ENCODE measurements around the gene TMEM225B.

The TMEM225B gene

DNA sequence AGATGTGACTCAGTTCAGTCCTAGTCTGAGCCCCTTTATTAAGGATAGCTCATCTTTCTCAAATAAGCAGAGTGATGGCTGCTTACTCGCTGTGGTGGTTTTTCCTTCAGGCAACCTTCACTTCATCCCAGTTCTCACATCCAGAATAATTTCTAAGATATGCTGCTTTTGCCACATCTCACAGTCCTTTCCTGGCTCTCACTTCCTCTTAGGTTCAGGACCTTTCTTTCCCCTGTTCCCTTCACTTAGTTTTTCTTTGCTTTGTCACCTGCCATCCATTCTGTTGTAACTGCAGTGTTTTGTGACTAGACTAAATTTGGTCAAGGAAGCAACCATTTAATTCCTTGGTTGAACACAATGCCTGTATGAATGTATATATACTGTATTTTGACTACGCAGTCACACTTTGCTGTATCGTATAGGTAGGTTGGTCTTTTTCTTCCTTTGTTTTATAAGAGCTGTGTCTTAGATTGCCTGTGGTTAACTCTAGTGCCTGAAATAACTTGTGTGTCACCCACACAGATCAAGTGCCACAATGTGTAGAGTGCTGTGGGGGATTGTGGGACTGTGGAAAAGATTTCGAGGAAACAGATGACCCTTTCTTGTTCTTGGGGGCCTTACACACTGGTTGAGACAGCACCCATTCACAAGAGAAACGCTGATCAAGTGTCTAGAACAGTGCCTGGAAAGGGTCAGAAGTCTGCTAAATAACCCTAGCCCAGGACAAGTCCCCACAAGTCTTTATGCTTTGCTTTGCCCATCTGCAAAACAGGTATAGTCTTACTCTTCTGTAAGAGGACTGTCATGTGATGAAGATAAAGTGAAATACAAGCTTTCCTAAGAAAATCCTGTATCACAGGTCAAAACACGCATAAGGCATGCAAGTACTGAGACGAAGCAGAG lies 37.0 kb upstream of the TMEM225B start:
- WGBS (ENCODE audit: extremely low coverage, insufficient coverage, low lambda C conversion rate): no CpG with 5 or more reads among the region's 7 CpGs
- Histone ChIP-seq H3K79me2 (ENCODE audit: control insufficient read depth, insufficient read depth, low read length) (peaks cover 36% of the 10 kb centered on the region), H4K5ac (ENCODE audit: low read length) (no peak overlapping the region), H3K18ac (ENCODE audit: low read length) (no peak overlapping the region), H2BK5ac (ENCODE audit: low read length) (no peak overlapping the region), H3K4me1 (ENCODE audit: control insufficient read depth, low read depth, low read length) (peaks cover 3% of the 10 kb centered on the region), H4K8ac (ENCODE audit: low read depth, low read length) (no peak overlapping the region), H3K56ac (ENCODE audit: low read length) (no peak overlapping the region), H3K27ac (ENCODE audit: low read depth, low read length) (no peak overlapping the region), H3K4ac (ENCODE audit: low read depth, low read length) (no peak overlapping the region), H3K36me3 (ENCODE audit: control insufficient read depth, insufficient read depth, low read length) (peaks cover 13% of the 10 kb centered on the region), H3K23ac (ENCODE audit: low read length) (no peak overlapping the region), H3K27me3 (ENCODE audit: insufficient read depth, low read length, poor library complexity) (no peaks in the 10 kb centered on the region), H2BK120ac (ENCODE audit: low read depth, low read length) (no peak overlapping the region), H2BK15ac (replicated peaks; ENCODE audit: low read depth) (no peak overlapping the region), H3K4me3 (ENCODE audit: low read length) (no peak overlapping the region), H3K79me1 (ENCODE audit: low read length) (peaks cover 25% of the 10 kb centered on the region), H3K9ac (ENCODE audit: low read length) (no peak overlapping the region), H3K4me2 (ENCODE audit: low read length) (no peak overlapping the region), H2AK5ac (ENCODE audit: low read length) (no peak overlapping the region)
- no peak for DNase-seq

DNA sequence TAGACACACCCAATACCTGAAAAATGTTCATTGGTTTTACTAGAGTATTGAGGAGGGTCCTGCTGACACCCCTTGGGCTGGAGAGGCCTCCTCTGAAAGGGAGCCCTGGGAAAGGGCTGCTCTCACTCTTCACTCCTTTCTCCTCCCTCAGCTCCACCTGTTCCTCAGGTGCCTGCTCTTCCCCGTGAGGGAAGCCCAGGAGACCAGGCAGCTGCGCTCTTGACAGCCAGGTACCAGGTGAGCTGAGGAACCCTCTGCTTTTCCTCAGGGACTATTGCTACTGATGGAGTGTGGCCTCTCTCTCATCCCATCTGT lies 36.4 kb upstream of the TMEM225B start:
- Histone ChIP-seq H2BK15ac (replicated peaks; ENCODE audit: low read depth) (no peak overlapping the region), H3K4me1 (ENCODE audit: control insufficient read depth, low read depth, low read length) (peaks cover 3% of the 10 kb centered on the region), H3K27ac (ENCODE audit: low read depth, low read length) (peak overlapping the region; percentile 33), H3K36me3 (ENCODE audit: control insufficient read depth, insufficient read depth, low read length) (peaks cover 13% of the 10 kb centered on the region), H3K4me2 (ENCODE audit: low read length) (no peak overlapping the region), H2AK5ac (ENCODE audit: low read length) (no peak overlapping the region), H2BK5ac (ENCODE audit: low read length) (no peak overlapping the region), H3K9ac (ENCODE audit: low read length) (no peak overlapping the region), H3K23ac (ENCODE audit: low read length) (no peak overlapping the region), H3K79me2 (ENCODE audit: control insufficient read depth, insufficient read depth, low read length) (peaks cover 36% of the 10 kb centered on the region), H3K18ac (ENCODE audit: low read length) (no peak overlapping the region), H3K56ac (ENCODE audit: low read length) (no peak overlapping the region), H2BK120ac (ENCODE audit: low read depth, low read length) (no peak overlapping the region), H4K8ac (ENCODE audit: low read depth, low read length) (no peak overlapping the region), H4K5ac (ENCODE audit: low read length) (no peak overlapping the region), H3K79me1 (ENCODE audit: low read length) (peaks cover 24% of the 10 kb centered on the region), H3K27me3 (ENCODE audit: insufficient read depth, low read length, poor library complexity) (no peaks in the 10 kb centered on the region), H3K4ac (ENCODE audit: low read depth, low read length) (no peak overlapping the region), H3K4me3 (ENCODE audit: low read length) (no peak overlapping the region)
- WGBS (ENCODE audit: extremely low coverage, insufficient coverage, low lambda C conversion rate): no CpG with 5 or more reads among the region's 2 CpGs
- no peak for DNase-seq

DNA sequence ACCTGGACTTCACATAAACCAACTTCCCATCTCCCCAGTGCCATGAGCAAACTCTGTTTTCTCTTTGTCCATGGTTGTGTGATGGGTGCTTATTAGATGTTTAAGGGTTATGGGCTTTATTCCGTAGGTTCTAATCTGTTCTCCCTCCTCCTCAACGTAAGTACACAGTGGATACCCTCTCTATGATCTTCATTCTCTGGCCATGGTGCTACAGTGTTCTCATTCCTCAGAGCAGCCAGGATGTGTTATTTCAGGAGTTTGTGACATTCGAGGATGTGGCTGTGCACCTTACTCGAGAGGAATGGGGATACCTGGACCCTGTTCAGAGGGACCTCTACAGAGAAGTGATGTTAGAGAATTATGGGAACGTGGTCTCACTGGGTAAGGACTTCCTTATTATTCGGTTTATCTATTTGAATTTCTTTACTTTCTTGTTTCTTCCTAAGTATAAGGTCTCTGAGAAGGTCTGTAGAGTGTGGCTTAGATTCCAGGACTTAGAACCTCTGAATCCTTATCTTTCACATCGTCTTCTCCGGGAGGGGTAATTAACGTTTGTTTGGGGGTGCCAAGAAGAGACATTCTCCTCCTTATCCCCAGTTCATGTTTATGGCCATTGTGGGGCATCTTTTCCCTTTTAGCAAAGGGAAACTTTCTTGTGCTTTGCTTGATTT lies 35.8 kb upstream of the TMEM225B start:
- no peak overlapping the region for H3K23ac ChIP-seq (ENCODE audit: low read length)
- H3K79me2 ChIP-seq (ENCODE audit: control insufficient read depth, insufficient read depth, low read length): peaks cover 34% of the 10 kb centered on the region
- no peak overlapping the region for H3K18ac ChIP-seq (ENCODE audit: low read length)
- H2BK15ac ChIP-seq (replicated peaks; ENCODE audit: low read depth): no peak overlapping the region
- H3K4ac ChIP-seq (ENCODE audit: low read depth, low read length): no peak overlapping the region
- no peak overlapping the region for H3K4me2 ChIP-seq (ENCODE audit: low read length)
- H3K27me3 ChIP-seq (ENCODE audit: insufficient read depth, low read length, poor library complexity): no peaks in the 10 kb centered on the region
- no peak overlapping the region for H2AK5ac ChIP-seq (ENCODE audit: low read length)
- no peak overlapping the region for H4K8ac ChIP-seq (ENCODE audit: low read depth, low read length)
- no peak for DNase-seq
- WGBS (ENCODE audit: extremely low coverage, insufficient coverage, low lambda C conversion rate): no CpG with 5 or more reads among the region's 9 CpGs
- H3K9ac ChIP-seq (ENCODE audit: low read length): peak overlapping the region; percentile 32
- peak overlapping the region; percentile 60 for H3K56ac ChIP-seq (ENCODE audit: low read length)
- peaks cover 13% of the 10 kb centered on the region for H3K36me3 ChIP-seq (ENCODE audit: control insufficient read depth, insufficient read depth, low read length)
- peaks cover under 1% of the 10 kb centered on the region for H3K4me1 ChIP-seq (ENCODE audit: control insufficient read depth, low read depth, low read length)
- H2BK120ac ChIP-seq (ENCODE audit: low read depth, low read length): no peak overlapping the region
- no peak overlapping the region for H4K5ac ChIP-seq (ENCODE audit: low read length)
- peak overlapping the region; percentile 59 for H3K27ac ChIP-seq (ENCODE audit: low read depth, low read length)
- H3K79me1 ChIP-seq (ENCODE audit: low read length): peaks cover 21% of the 10 kb centered on the region
- no peak overlapping the region for H2BK5ac ChIP-seq (ENCODE audit: low read length)
- no peak overlapping the region for H3K4me3 ChIP-seq (ENCODE audit: low read length)

DNA sequence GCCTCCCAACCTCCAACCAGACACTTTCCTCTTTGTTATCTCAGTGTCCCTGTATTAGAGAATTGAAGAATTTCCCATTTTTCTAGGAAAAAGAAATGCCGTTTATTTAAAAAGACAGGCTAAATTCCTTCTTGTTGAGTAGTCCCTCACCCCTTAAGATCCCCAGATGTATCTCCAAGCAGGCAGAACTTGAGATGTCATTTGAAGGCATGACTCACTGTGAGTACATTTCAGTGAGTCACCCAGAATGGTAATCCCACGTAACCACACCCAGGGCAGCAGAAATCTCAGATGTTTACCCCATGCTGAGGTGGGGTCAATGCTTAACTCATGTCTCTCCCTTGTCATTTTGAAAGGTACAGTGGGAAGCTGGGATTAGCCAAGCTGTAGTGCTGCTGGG lies 35.2 kb upstream of the TMEM225B start:
- Histone ChIP-seq H3K4me2 (ENCODE audit: low read length) (no peak overlapping the region), H2BK15ac (replicated peaks; ENCODE audit: low read depth) (no peak overlapping the region), H4K5ac (ENCODE audit: low read length) (no peak overlapping the region), H3K4ac (ENCODE audit: low read depth, low read length) (no peak overlapping the region), H3K4me1 (ENCODE audit: control insufficient read depth, low read depth, low read length) (no peaks in the 10 kb centered on the region), H3K18ac (ENCODE audit: low read length) (no peak overlapping the region), H3K9ac (ENCODE audit: low read length) (no peak overlapping the region), H2AK5ac (ENCODE audit: low read length) (no peak overlapping the region), H3K56ac (ENCODE audit: low read length) (no peak overlapping the region), H3K79me1 (ENCODE audit: low read length) (peaks cover 19% of the 10 kb centered on the region), H3K4me3 (ENCODE audit: low read length) (no peak overlapping the region), H3K27me3 (ENCODE audit: insufficient read depth, low read length, poor library complexity) (no peaks in the 10 kb centered on the region), H3K36me3 (ENCODE audit: control insufficient read depth, insufficient read depth, low read length) (peaks cover 13% of the 10 kb centered on the region), H3K79me2 (ENCODE audit: control insufficient read depth, insufficient read depth, low read length) (peaks cover 29% of the 10 kb centered on the region), H2BK5ac (ENCODE audit: low read length) (no peak overlapping the region), H3K23ac (ENCODE audit: low read length) (no peak overlapping the region), H3K27ac (ENCODE audit: low read depth, low read length) (peak overlapping the region; percentile 59), H4K8ac (ENCODE audit: low read depth, low read length) (no peak overlapping the region), H2BK120ac (ENCODE audit: low read depth, low read length) (no peak overlapping the region)
- WGBS (ENCODE audit: extremely low coverage, insufficient coverage, low lambda C conversion rate): no CpG with 5 or more reads among the region's 2 CpGs
- peak; percentile 98 for DNase-seq

DNA sequence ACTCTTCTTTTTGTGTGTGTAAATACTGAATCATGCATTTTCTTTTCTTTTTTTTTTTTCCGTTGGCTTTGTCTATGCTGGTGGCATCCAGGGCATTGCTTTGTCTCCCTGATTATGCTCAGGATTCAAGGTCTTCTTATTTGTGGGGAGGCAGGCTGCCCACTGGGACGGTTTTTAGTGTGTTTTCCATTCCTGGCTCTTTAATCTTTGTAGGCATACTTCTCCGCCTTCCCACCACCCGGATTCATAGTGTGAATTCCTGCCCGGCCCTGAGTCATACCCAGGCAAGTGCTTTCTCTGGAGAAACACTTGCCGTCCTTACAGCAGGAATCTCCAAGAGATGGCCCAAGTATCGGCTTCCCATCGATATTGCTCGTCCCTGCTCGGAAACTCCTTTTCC lies 34.4 kb upstream of the TMEM225B start:
- Histone ChIP-seq H3K23ac (ENCODE audit: low read length) (no peak overlapping the region), H2BK5ac (ENCODE audit: low read length) (no peak overlapping the region), H2BK120ac (ENCODE audit: low read depth, low read length) (no peak overlapping the region), H4K5ac (ENCODE audit: low read length) (no peak overlapping the region), H2AK5ac (ENCODE audit: low read length) (no peak overlapping the region), H3K27me3 (ENCODE audit: insufficient read depth, low read length, poor library complexity) (no peaks in the 10 kb centered on the region), H3K36me3 (ENCODE audit: control insufficient read depth, insufficient read depth, low read length) (peaks cover 13% of the 10 kb centered on the region), H3K4me2 (ENCODE audit: low read length) (no peak overlapping the region), H3K18ac (ENCODE audit: low read length) (no peak overlapping the region), H4K8ac (ENCODE audit: low read depth, low read length) (no peak overlapping the region), H2BK15ac (replicated peaks; ENCODE audit: low read depth) (no peak overlapping the region), H3K9ac (ENCODE audit: low read length) (no peak overlapping the region), H3K79me1 (ENCODE audit: low read length) (peaks cover 17% of the 10 kb centered on the region), H3K4me3 (ENCODE audit: low read length) (no peak overlapping the region), H3K4ac (ENCODE audit: low read depth, low read length) (no peak overlapping the region), H3K27ac (ENCODE audit: low read depth, low read length) (peak overlapping the region; percentile 51), H3K4me1 (ENCODE audit: control insufficient read depth, low read depth, low read length) (no peaks in the 10 kb centered on the region), H3K56ac (ENCODE audit: low read length) (no peak overlapping the region), H3K79me2 (ENCODE audit: control insufficient read depth, insufficient read depth, low read length) (peaks cover 26% of the 10 kb centered on the region)
- peak; percentile 77 for DNase-seq
- WGBS (ENCODE audit: extremely low coverage, insufficient coverage, low lambda C conversion rate): no CpG with 5 or more reads among the region's 10 CpGs

All from mesendoderm (in vitro differentiated cells).